Vagina (tissue), 2 donors: Measurements from ENCODE around the gene HLTF.

Source experiments
- CTCF ChIP-seq, 3 experiments: fragments of 450-650 bp in 2 of 3; fragments of 200-600 bp in 1 of 3; sonication (generic) in 1 of 3; IDR thresholded peaks; one replicate each; pipeline ENCODE4 v1.5.1; 2017 to 2019; ENCODE audit warnings: antibody characterized with exemption in 3 of 3, mild to moderate bottlenecking in 2 of 3, moderate library complexity in 2 of 3
- POLR2A ChIP-seq, 2 donors: fragments of 450-650 bp; IDR thresholded peaks; one replicate each; pipeline ENCODE4 v1.6.1; 2017; ENCODE audit warnings: antibody characterized with exemption in 2 of 2, mild to moderate bottlenecking in 2 of 2, moderate library complexity in 2 of 2

GRCh38 chr3:148998715-148999423, 87.5 kb downstream of the HLTF start:
- TF ChIP-seq CTCF (IDR thresholded peaks at IDR 0.05), result no peak
- TF ChIP-seq POLR2A (IDR thresholded peaks at IDR 0.05), result no peak
